GM19452 (cell line): ENCODE measurements around the gene APOL5.
"Not testable (repeated sequence)": the region's sequence is repeated elsewhere in the genome, so short reads cannot be mapped to it uniquely, and the experiment has no call there.

Experiments used
- ATAC-seq: cut with Tn5 transposase; IDR thresholded peaks from one replicate; pipeline ENCODE4 v1.9.1; 2021; ENCODE audit not compliant: unreplicated experiment

Gene APOL5, protein sequence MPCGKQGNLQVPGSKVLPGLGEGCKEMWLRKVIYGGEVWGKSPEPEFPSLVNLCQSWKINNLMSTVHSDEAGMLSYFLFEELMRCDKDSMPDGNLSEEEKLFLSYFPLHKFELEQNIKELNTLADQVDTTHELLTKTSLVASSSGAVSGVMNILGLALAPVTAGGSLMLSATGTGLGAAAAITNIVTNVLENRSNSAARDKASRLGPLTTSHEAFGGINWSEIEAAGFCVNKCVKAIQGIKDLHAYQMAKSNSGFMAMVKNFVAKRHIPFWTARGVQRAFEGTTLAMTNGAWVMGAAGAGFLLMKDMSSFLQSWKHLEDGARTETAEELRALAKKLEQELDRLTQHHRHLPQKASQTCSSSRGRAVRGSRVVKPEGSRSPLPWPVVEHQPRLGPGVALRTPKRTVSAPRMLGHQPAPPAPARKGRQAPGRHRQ

DNA sequence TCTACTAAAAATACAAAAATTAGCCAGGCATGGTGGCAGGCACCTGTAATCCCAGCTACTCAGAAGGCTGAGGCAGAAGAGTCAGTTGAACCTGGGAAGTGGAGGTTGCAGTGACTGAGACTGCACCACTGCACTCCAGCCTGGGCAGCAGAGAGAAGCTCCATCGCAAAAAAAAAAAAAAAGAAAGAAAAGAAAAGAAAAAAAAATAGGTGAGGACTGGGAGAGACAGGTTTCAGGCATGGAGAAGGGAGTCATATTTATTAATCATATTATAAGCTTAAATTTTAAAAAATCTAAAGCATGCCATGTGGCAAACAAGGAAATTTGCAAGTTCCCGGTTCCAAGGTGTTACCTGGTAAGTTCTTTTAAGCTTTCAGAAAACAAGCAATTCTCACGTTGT, at the start of gene APOL5:
TSS of gene APOL5 (plus strand) at position 301 of the 400 bp plus-strand sequence. CDS start at position 301, 0 bp downstream.
- ATAC-seq: no peak

DNA sequence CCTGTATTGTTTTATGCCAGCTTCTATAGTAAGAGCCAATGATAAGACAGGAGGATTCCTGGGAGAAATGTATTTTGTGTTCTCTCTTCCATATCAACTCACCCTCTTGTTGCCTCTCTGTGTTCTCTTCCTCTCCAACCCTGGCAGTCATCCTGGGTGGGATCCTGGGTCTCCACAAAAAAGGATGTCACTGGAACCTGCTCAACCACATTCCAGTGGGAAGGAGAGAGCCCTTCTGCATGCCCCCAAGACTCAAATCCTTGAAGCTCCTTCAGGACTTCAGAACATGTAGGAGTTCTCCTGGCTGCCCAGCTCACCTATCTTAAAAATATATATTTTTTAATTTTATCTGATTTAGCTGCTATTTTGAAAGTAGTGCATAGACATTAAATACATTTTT, 43.3 kb upstream of the APOL5 start:
- no peak for ATAC-seq

DNA sequence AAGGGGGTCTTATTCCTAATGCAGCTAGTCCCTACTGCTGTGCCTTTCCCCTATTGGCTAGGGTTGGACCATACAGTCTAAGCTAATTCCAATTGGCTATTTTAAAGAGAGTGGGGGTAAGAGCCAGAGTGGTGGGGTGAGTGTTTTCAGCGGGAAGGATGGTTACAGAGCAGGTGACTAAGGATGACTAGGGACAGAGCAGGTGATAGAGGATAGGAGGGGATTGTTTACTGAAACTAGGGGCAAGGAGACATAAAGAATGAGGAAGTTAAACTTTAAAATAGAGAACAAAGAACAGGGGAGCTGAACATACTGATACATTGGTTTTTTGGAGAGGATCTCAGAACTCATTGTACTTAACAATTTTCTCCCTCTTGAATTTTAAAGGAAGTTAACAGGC, 41.6 kb upstream of the APOL5 start:
- ATAC-seq: not testable (repeated sequence)

DNA sequence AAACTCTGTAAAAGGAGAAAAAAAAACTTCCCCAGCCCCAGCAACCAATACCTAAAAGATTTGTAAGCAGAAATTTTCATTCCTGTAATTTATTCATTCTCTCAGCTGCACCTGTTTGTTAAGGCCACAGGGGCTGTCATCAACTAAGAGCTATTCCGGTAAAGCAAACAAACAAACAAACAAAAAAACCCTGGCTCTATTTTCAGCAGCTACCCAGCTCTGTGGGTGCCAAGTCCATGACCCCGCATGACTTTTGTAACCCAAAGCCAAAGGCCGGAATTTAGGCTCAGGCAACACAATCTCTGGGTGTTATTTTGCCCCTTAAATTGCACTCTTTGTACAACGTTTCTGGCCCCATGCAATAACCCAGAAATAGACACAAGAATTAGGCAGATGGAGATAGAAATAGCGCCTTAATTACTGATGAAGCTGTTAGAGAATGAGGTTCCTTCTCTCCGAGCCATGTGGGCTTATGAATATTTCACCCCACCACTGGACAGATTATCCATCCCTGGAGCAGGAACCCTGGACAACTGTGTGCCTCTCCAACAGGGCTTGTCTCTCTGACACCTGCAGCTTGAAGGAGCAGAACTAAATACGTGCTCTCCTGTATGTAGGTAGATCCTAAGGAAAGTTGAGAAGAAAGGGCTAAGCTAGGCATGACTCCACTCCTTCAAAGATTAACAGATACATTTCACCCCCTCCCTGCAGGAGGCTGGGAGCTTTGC, 40.0 kb upstream of the APOL5 start:
- ATAC-seq: no peak

DNA sequence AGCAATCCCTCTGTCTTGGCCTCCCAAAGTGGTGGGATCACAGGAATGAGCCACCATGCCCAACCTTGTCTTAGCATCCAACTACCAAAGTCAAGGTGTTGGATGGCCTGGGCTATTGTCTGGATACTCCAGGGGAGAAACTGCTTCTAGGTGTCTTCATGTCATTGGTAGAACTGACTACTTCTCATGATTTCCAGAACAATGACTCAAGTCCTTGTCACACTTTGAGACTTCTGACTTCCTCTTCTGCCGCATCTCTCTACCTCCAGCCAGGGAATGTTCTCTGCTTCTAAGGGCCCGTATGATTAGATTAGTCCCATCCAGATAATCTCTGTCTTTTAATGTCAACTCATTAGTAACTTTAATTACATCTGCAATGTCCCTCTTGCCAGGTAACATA, 38.8 kb upstream of the APOL5 start:
- ATAC-seq: no peak

DNA sequence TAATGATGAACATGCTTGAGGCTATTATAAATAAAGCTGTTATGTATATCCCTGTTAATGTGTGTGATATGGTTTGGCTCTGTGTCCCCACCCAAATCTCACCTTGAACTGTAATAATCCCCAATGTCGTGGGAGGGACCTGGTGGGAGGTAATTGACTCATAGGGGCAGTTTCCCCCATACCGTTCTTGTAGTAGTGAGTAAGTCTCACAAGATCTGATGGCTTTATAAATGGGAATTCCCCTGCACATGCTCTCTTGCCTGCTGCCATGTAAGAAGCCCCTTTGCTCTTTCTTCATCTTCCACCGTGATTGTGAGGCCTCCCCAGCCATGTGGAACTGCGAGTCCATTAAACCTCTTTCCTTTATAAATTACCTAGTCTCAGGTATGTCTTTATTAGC, 38.2 kb upstream of the APOL5 start:
- ATAC-seq: not testable (repeated sequence)

DNA sequence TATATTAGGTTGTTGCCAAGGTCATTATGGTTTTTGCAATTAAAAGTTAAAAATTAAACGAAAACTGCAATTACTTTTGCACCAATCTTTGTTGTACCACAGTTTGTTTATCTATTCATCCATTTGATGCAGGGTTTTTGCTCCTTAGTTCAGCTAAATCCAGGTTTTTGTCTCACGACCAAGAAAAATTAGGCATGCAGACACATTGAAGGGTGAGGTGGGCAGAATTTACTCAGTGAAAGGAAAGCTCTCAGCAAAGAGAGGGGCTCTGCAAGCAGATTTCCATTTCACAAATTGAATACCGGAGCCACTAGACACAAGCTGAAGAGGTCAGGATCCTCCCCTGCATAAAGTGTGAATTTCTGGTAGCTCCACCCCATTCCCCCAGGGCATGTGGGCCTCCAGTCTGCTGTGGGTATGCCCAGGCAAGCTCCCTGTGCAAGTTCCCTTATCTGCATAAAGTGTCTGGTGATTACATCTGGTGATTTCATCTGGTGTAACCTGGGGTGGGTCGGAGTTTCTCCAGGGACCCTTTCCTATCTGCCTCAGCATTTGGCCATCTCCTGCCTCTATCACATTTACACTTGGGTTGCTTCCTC, 36.1 kb upstream of the APOL5 start:
- no peak for ATAC-seq

DNA sequence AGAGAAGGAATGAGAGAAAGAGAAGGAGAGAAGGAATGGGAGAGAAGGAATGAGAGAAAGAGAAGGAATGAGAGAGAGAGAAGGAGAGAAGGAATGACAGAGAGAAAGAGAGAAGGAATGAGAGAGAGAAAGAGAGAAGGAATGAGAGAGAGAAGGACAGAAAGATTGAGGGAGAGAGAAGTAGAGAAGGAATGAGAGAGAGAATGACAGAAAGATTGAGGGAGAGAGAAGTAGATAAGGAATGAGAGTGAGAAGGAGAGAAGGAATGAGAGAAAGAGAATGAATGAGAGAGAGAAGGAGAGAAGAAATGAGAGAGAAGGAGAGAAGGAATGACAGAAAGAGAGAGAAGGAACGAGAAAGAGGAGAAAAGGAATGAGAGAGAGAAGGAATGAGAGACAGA, 34.1 kb upstream of the APOL5 start:
- no peak for ATAC-seq

DNA sequence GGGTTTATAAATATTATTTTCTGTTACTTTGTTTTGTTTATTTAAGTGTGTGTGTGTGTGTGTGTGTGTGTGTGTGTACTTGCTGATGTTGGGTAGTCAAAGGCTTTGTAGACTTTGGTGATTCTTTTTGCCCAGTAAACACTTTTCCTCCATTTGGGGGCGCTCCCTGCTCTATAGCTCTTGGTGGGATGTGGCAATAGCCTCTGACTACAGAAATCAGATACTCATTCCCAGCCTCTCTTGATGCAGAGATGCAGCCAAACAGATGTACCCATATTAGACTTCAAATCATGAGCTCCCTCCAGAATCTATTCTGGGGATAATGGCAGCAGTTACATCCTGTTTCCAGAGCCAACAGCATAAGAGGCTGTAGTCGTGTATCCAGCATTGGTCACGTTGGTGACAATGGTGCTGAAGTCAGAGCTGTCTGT, 33.4 kb upstream of the APOL5 start:
- ATAC-seq: no peak

DNA sequence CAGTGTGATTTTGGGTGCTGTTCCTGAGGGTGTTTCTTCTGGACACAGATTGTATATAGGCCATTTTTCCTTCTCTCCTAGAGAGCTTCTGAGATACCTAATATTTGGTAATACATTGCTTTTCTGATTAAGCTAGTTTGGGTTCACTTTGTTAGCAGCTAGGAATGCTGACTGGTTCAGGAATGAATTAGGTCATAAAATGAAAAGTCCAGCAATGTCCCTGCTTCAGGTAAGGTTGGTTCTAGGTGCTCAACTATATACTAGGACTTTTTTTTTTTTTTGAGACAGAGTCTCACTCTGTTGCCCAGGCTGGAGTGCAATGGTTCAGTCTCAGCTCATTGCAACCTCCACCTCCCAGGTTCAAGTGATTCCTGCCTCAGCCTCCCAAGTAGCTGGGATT, 32.9 kb upstream of the APOL5 start:
- no peak for ATAC-seq

DNA sequence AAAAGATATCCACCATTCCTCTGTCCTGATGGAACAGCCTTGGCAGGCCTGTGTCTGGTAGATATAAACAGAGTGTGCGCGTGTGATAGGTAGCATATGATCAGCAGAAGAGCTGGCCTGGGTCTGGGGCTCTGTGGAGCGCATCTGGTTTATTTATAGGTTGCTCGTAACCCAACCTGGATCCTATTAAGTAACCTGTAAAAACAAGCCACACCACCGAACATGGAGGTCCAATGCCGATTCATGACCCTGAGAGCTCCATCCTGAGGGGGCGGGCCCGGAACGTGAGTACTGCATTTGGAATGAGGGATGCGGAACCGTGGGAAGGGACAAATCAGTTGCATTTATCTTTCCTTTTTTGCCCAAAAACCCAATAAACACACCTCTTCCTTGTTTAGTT, 31.9 kb upstream of the APOL5 start:
- no peak for ATAC-seq

DNA sequence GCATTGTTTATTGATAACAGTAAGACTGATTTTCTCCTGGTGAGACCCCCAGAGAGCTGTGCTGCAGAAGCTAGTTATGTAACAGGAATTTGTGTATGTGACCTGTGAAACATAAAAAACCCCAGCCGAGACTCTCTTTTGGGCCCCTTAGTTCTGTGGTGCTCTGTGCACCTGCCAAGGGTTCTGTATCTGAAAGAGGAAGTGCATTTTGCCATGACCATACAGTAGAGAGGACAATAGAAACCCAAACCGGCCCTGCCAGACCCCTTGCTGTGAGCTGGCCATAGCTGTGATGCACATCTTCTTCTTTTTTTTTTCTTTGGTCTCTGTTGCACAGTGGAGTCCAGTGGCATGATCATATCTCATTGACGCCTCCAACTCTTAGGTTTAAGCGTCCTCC, 31.4 kb upstream of the APOL5 start:
- no peak for ATAC-seq

DNA sequence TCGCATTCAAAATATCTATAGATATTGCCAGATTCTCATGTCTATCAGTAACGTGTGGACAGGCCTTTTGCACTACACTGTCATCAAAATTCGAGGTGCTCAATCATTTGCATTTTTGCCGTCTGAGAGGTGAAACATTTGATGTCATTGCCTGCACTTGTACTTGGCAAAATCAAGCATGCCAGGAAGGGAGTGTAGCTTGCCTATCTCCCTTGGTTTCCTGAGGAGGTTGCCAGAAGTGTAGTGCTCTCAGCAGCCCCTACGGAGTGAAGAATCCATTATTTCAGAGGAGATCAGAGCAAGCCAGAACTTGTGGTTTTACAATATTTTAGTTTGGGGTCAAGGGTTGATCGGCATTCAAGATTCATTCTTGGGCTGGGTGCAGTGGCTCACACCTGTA, 30.2 kb upstream of the APOL5 start:
- ATAC-seq: no peak

DNA sequence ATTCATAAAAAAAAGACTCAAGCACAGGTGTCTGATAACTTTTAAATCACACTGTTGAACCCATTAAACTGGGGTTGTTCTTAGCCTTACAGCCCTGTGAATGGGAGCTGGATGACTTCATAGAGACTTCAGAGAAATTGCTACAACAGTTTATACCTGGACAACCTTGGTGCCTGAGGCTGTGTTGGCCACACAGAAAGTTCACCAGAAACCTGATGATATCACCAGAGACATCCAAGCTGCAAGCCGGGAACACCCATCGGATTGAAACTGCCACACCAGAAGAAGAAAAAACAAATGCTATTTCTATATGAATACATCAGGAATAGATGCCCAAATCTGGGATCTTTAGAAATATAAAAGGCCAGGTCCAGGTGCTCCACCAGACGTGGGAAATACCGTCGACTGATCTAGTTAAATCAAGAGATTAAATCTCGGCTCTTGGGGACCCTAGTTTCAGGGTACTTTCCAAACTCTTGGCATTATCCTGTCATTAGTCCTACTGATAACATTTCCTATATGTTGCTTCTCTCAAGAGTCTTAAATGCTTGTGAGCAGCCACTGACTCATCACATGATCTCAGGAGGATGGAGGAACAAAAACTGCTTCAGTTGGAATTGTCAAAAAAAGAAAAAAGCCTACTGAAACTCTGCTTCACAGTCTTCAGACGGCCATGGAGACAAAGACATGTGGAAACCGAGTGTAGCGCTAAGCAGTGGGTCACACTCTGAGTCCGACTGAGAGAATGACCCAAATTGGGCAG, 28.6 kb upstream of the APOL5 start:
- ATAC-seq: no peak

DNA sequence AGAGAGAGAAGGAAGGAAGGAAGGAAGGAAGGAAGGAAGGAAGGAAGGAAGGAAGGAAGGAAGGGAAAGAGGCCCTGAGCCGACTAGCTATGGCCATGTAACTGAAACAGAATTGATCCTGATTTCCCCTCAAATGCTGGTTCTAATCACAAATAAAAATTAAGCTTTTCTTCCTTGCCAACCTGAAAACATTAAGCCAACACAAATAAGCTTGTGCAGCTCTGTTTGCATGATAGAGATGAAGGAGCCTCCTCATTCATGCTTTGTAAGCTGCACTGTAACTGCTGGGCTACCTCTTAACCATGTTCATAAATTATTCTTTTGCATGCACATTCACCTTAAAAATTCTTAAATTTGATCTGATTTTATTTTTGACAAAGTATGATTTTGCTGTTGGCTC, 27.7 kb upstream of the APOL5 start:
- ATAC-seq: no peak

DNA sequence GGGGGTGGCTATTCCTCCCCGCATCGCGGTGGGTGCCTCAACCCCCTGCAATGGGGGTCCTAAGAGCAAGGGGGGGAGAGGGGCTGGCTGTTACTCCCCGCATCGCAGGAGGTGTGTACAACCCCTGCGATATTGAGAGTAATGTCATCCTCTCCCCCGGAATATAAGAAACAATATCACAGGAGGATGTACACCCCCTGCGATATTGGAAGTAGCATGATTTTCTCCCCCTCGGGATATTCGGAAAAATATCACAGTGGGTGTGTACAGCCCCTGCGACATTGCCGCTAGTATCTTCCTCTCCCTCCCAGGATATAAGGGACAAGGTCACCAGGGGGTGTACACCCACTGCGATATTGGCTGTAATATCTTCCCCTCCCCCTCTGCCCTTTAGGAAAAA, 22.5 kb upstream of the APOL5 start:
- ATAC-seq: no peak

DNA sequence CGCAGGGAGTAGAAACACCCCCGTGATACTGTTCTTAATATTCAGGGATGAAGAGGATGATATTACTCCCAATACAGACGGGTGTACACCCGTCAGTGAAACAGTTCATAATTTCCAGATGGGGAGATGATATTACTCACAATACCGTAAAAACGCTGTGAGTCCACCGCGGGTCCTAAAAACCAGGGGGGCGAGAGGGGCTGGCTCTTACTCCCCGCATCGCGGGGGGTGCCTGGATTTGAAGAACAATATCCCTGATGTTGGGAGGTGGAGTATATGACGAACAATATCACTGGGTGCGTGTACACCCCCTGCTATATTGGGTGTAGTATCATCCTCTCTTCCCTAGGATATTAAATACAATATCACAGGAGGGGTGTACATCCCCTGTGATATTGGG, 20.5 kb upstream of the APOL5 start:
- no peak for ATAC-seq

DNA sequence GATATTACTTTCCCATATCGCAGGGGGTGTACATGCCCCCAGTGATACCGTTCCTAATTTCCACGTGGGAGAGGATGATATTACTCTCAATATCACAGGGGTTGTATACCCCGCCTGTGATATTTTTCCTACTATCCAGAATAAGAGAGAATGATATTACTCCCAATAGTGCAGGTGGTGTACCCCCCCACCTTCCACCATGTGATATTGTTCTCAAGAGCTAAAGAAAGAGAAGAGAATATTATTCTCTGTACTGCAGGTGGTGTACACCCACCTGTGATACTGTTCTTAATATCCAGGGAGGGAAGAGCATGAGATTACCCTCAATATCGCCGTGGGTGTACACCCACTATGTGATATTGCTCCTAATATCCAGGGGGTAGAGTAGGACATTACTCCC, 17.8 kb upstream of the APOL5 start:
- ATAC-seq: not testable (repeated sequence)

DNA sequence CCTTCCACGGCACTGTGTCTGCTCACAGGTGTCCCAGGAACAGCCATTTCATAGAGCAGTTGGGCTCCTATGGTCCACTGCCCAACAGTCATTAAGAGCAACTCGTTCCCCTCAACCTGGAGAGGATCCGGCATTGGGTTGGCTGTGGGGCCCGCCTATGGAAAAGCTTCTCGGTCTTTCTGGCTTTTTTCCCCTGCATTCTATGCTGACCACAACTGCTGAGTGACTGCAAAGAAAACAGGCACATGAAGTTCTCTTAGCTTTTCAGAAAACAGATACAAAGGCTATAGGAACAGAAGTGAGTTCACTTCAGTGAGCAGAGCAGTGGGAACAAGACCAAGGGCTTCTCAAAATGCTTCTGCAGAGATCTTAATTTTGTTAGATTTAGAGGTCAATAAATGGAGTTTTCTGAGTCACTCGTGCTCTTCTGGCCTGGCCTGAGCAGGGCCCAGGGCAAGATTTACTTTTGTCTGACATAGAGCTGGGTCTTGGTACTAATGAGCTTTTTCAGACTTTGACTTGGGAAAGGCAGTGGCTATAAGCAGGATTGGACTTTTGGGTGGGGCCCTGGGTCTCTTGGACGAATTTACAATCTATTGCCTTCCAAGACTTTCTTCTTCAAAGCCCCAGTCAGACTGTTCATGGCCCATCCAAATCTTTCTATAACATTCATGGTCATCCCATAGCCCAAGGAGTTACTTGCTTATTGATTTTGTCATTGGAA, 13.6 kb upstream of the APOL5 start:
- ATAC-seq: no peak

DNA sequence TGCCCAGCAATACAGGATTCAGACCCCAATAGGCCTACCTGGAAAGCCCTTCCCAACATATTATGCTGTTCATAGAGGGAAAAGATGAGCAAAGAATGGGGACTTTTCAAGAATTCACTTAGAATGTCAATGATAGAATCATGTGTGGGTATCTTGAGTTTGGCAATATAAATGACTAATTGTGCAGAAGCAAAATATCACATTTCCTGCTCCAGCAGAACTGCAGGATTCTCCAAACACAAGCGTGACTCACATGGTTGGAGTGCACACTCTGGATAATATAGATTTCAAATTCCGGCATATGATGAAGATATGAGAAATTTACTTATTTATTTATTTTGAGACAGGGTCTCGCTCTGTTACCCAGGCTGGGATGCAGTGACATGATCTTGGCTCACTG, 12.5 kb upstream of the APOL5 start:
- ATAC-seq: no peak

DNA sequence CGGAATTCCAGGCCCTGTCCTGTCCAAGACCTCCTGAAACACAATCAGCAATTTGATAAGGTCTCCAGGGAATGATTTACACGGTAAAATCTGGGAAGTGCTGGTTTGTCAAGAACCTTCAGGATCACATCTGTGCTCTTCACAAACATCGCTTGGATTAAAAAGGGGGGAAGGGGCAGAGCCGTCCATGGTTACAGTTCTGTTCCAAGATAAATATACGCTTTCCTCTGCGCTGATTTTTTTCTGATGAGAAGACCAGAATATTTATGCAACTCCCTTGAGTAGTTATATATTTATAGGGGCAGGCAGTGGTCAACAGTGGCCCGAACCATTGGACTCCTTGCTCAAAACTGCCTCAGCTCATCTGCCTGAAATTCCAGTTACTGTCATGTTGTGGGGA, 9.2 kb upstream of the APOL5 start:
- no peak for ATAC-seq
